H1 (cell line): Measurements from ENCODE around the gene PRDM2. TPM values are rescaled to one million over a fixed set of nuclear protein-coding genes. Genes with fewer than 3 reads are reported as not detected.

ENCODE experiments used
- CTCF ChIA-PET: fragments of 300-600 bp; sonication (Branson Sonifier 250); formaldehyde crosslinking; loops from one replicate; lab custom pipeline; 2021; ENCODE audit not compliant: partially characterized antibody; lab: Charles Lee
- POLR2A ChIA-PET: fragments of 300-600 bp; sonication (Branson Sonifier 250); formaldehyde crosslinking; loops from one replicate; lab custom pipeline; 2021; ENCODE audit warnings: inconsistent platforms; ENCODE audit not compliant: partially characterized antibody; lab: Charles Lee
- DNase-seq, 2 experiments: peaks; one replicate each; pipeline versions ENCODE4 v3.0.0 to v3.0.0-alpha.2; 2010 to 2022; ENCODE audit warnings: low spot score in 2 of 2, low read depth in 1 of 2, mixed read lengths in 1 of 2
- FAIRE-seq: peaks from 2 replicates; lab custom pipeline; 2011; peaks lifted over from hg19 to GRCh38; lab: Jason Lieb, UNC
- H2AFZ ChIP-seq: 2 replicates; pipeline ENCODE4 v1.8.1; 2012; ENCODE audit warnings: low read length, inconsistent platforms
- H2AK5ac ChIP-seq: 2 replicates; pipeline ENCODE4 v1.6.1; 2013; ENCODE audit warnings: low read depth, low read length
- H2BK120ac ChIP-seq: replicated peaks from 2 replicates; pipeline ENCODE3; 2013; ENCODE audit warnings: low read depth, low read length, inconsistent platforms
- H2BK12ac ChIP-seq: 2 replicates; pipeline ENCODE4 v1.6.1; 2013; ENCODE audit warnings: low read depth, low read length
- H2BK15ac ChIP-seq: 2 replicates; pipeline ENCODE4 v1.6.1; 2013; ENCODE audit warnings: low read length
- H2BK20ac ChIP-seq: 2 replicates; pipeline ENCODE4 v1.6.1; 2013; ENCODE audit warnings: low read length
- H2BK5ac ChIP-seq: 2 replicates; pipeline ENCODE4 v1.6.1; 2013; ENCODE audit warnings: low read depth, low read length
- H3K14ac ChIP-seq: 2 replicates; pipeline ENCODE4 v1.6.1; 2013; ENCODE audit warnings: inconsistent platforms; ENCODE audit not compliant: insufficient read length
- H3K18ac ChIP-seq: 2 replicates; pipeline ENCODE4 v1.6.1; 2013; ENCODE audit warnings: low read length; ENCODE audit errors: extremely low read depth
- H3K23ac ChIP-seq: 2 replicates; pipeline ENCODE4 v1.6.1; 2013; ENCODE audit warnings: inconsistent platforms; ENCODE audit not compliant: insufficient read length
- H3K23me2 ChIP-seq: 2 replicates; pipeline ENCODE4 v1.6.1; 2013; ENCODE audit warnings: low read depth, low read length
- H3K27ac ChIP-seq: 2 replicates; pipeline ENCODE4 v1.6.1; 2011; ENCODE audit warnings: low read depth, low read length, inconsistent platforms
- H3K27me3 ChIP-seq, 4 experiments: replicated peaks in 1 of 4; 1 replicate in 1 of 4; 2 replicates in 3 of 4; pipeline versions ENCODE4 v1.6.1 to v1.8.1; 2011 to 2013; ENCODE audit warnings: low read length in 3 of 4, mild to moderate bottlenecking in 3 of 4, inconsistent platforms in 2 of 4, mixed read lengths in 2 of 4, moderate library complexity in 1 of 4; ENCODE audit not compliant: control insufficient read depth in 3 of 4, insufficient read depth in 3 of 4; ENCODE audit errors: extremely low read depth in 1 of 4
- H3K36me3 ChIP-seq, 4 experiments: 2 replicates each; pipeline versions ENCODE4 v1.6.1 to v1.8.1; 2011 to 2013; ENCODE audit warnings: mild to moderate bottlenecking in 4 of 4, low read length in 3 of 4, moderate library complexity in 2 of 4, control low read depth in 1 of 4, inconsistent platforms in 1 of 4; ENCODE audit not compliant: insufficient read depth in 4 of 4, control insufficient read depth in 2 of 4
- H3K4ac ChIP-seq: replicated peaks from 2 replicates; pipeline ENCODE3; 2013; ENCODE audit warnings: low read length, low read depth, mixed read lengths, inconsistent platforms; ENCODE audit not compliant: insufficient read length
- H3K4me1 ChIP-seq, 4 experiments: replicated peaks in 1 of 4; 1 replicate in 1 of 4; 2 replicates in 3 of 4; pipeline versions ENCODE4 v1.6.1 to v1.8.1; 2011 to 2013; ENCODE audit warnings: low read length in 3 of 4, inconsistent platforms in 2 of 4, mixed read lengths in 1 of 4; ENCODE audit not compliant: insufficient read depth in 4 of 4, control insufficient read depth in 3 of 4
- H3K4me2 ChIP-seq, 2 experiments: 2 replicates each; pipeline versions ENCODE4 v1.6.1 to v1.8.1; 2011 to 2013; ENCODE audit warnings: low read depth in 2 of 2, low read length in 2 of 2, control low read depth in 1 of 2, inconsistent platforms in 1 of 2, mild to moderate bottlenecking in 1 of 2; ENCODE audit not compliant: insufficient read depth in 1 of 2
- H3K4me3 ChIP-seq, 4 experiments: fragments of 200-600, 300-600 bp in 1 of 4; sonication (generic), shearing (Covaris generic), sonication (Bioruptor Twin) in 1 of 4; 2 replicates each; pipeline versions ENCODE4 v1.5.1 to v1.8.1; 2011 to 2016; ENCODE audit warnings: low read length in 4 of 4, low read depth in 3 of 4, control low read depth in 2 of 4, inconsistent platforms in 2 of 4, mild to moderate bottlenecking in 2 of 4, mixed read lengths in 1 of 4, moderate library complexity in 1 of 4; ENCODE audit not compliant: insufficient read depth in 2 of 4; ENCODE audit errors: extremely low read depth in 1 of 4
- H3K56ac ChIP-seq: replicated peaks from 2 replicates; pipeline ENCODE3; 2013; ENCODE audit warnings: low read depth, mild to moderate bottlenecking, mixed read lengths, low read length, inconsistent platforms; ENCODE audit not compliant: insufficient read length
- H3K79me1 ChIP-seq: 2 replicates; pipeline ENCODE4 v1.6.1; 2013; ENCODE audit warnings: low read depth, low read length, control low read depth
- H3K79me2 ChIP-seq, 2 experiments: 2 replicates each; pipeline versions ENCODE4 v1.6.1 to v1.8.1; 2012 to 2013; ENCODE audit warnings: low read length in 2 of 2, mild to moderate bottlenecking in 2 of 2, inconsistent platforms in 1 of 2; ENCODE audit not compliant: insufficient read depth in 2 of 2, control insufficient read depth in 1 of 2
- H3K9ac ChIP-seq, 4 experiments: replicated peaks in 1 of 4; 1 replicate in 1 of 4; 2 replicates in 3 of 4; pipeline versions ENCODE4 v1.6.1 to v1.8.1; 2011 to 2013; ENCODE audit warnings: low read depth in 3 of 4, low read length in 3 of 4, control low read depth in 2 of 4, mild to moderate bottlenecking in 2 of 4, moderate library complexity in 2 of 4, inconsistent platforms in 1 of 4; ENCODE audit errors: extremely low read depth in 1 of 4
- H3K9me3 ChIP-seq, 2 experiments: 2 replicates each; pipeline versions ENCODE4 v1.6.1 to v1.8.1; 2012 to 2013; ENCODE audit warnings: mild to moderate bottlenecking in 2 of 2, moderate library complexity in 2 of 2, control low read depth in 1 of 2, inconsistent platforms in 1 of 2, low read depth in 1 of 2, low read length in 1 of 2, mixed read lengths in 1 of 2; ENCODE audit not compliant: insufficient read depth in 2 of 2
- H4K20me1 ChIP-seq, 2 experiments: replicated peaks in 1 of 2; 2 replicates each; pipeline versions ENCODE3 to v1.8.1; 2011 to 2013; ENCODE audit warnings: inconsistent platforms in 2 of 2, low read length in 2 of 2, mild to moderate bottlenecking in 1 of 2; ENCODE audit not compliant: insufficient read depth in 2 of 2, control insufficient read depth in 1 of 2
- H4K5ac ChIP-seq: 2 replicates; pipeline ENCODE4 v1.6.1; 2013; ENCODE audit warnings: low read length, low read depth, mixed read lengths, inconsistent platforms; ENCODE audit not compliant: insufficient read length
- H4K8ac ChIP-seq: 2 replicates; pipeline ENCODE4 v1.8.0; 2013; ENCODE audit warnings: mild to moderate bottlenecking, moderate library complexity, low read length, inconsistent platforms; ENCODE audit not compliant: insufficient read depth; ENCODE audit errors: extremely low read depth
- H4K91ac ChIP-seq: replicated peaks from 2 replicates; pipeline ENCODE3; 2013; ENCODE audit warnings: low read length, mixed read lengths, inconsistent platforms; ENCODE audit not compliant: insufficient read length
- ASH2L ChIP-seq: fragments of 200-600, 300-600 bp; sonication (generic); IDR thresholded peaks from one replicate; pipeline ENCODE4 v1.7.1; 2017; ENCODE audit warnings: low read length
- BACH1 ChIP-seq: IDR thresholded peaks from 2 replicates; pipeline ENCODE4 v1.6.1; 2012; ENCODE audit warnings: low read length, improper control_type of control experiment
- CHD1 ChIP-seq: IDR thresholded peaks from 2 replicates; pipeline ENCODE4 v1.6.1; 2012; ENCODE audit warnings: low read depth, low read length, improper control_type of control experiment
- E2F6 ChIP-seq: IDR thresholded peaks from 2 replicates; pipeline ENCODE4 v1.6.1; 2012; ENCODE audit warnings: inconsistent platforms
- HDAC2 ChIP-seq, 2 experiments: fragments of 300-600 bp in 1 of 2; sonication (generic) in 1 of 2; IDR thresholded peaks; 2 replicates each; pipeline ENCODE4 v1.6.1; 2011 to 2012; ENCODE audit warnings: low read depth in 2 of 2, low read length in 2 of 2, mild to moderate bottlenecking in 2 of 2, moderate library complexity in 2 of 2, borderline replicate concordance in 1 of 2, inconsistent platforms in 1 of 2
- POLR2AphosphoS5 ChIP-seq: IDR thresholded peaks from 2 replicates; pipeline ENCODE4 v1.6.1; 2011; ENCODE audit warnings: low read depth, low read length
- SP1 ChIP-seq: IDR thresholded peaks from 2 replicates; pipeline ENCODE4 v1.6.1; 2011; ENCODE audit warnings: low read depth, low read length
- SRF ChIP-seq: IDR thresholded peaks from 2 replicates; pipeline ENCODE4 v1.6.1; 2011; ENCODE audit warnings: mild to moderate bottlenecking, low read depth, low read length, moderate library complexity
- SUZ12 ChIP-seq: fragments of 200-600 bp; sonication (generic); IDR thresholded peaks from 2 replicates; pipeline ENCODE4 v1.6.1; 2012; ENCODE audit warnings: mild to moderate bottlenecking, inconsistent platforms, low read length, moderate library complexity, mixed read lengths
- TBP ChIP-seq: IDR thresholded peaks from 2 replicates; pipeline ENCODE4 v1.6.1; 2011; ENCODE audit warnings: low read depth, low read length, improper control_type of control experiment
- ZNF274 ChIP-seq: IDR thresholded peaks from 2 replicates; pipeline ENCODE4 v1.7.0; 2012; ENCODE audit warnings: low read length, borderline replicate concordance; ENCODE audit errors: extremely low read depth
- WGBS, 2 experiments: shearing (Covaris generic) in 1 of 2; methylation state at CpG; one replicate each; pipeline versions ENCODE4 v1.1.6 to v1.1.7; 2013 to 2015; ENCODE audit warnings: low lambda C conversion rate in 2 of 2, mixed read lengths in 2 of 2, inconsistent platforms in 1 of 2, low coverage in 1 of 2, missing lambda C conversion rate in 1 of 2; ENCODE audit not compliant: insufficient replicate concordance in 2 of 2, insufficient coverage in 1 of 2, insufficient read length in 1 of 2; ENCODE audit errors: extremely low coverage in 1 of 2, missing lambda C conversion rate in 1 of 2; 5-methylcytosine and 5-hydroxymethylcytosine counted together
- polyA plus RNA-seq, 7 experiments: library from polyadenylated mRNA; depleted of rRNA in 3 of 7; stranded (reverse) in 5 of 7; unstranded in 2 of 7; fragments of >200 nt in 5 of 7; fragments of 200-250 nt in 2 of 7; gene quantifications; 1 replicate in 5 of 7; 2 replicates in 1 of 7; 4 replicates in 1 of 7; pipeline versions ENCODE4 v1.2.1 to v1.2.3, GENCODE V29; 2011 to 2013; ENCODE audit warnings: missing spikeins in 2 of 7, mixed read lengths in 2 of 7
- total RNA-seq: library from RNA; stranded (reverse); fragmentation: NEBNext Ultra II Directional; extraction: Animal tissue kit (Norgen Biotek cat#: 25700); gene quantifications from 2 replicates; pipeline ENCODE4 v1.2.1, GENCODE V29; 2021

The PRDM2 gene
- total and polyA plus RNA-seq, 2 of the 8 experiments (the other 6 are each of a cell fraction or from before 2014, with no cell fraction given): 5.8 to 21.2 TPM

GRCh38 chr1:13794231-13795187, 94.5 kb downstream of the PRDM2 start:
- H3K14ac ChIP-seq: no peak overlapping the region
- 91% methylated on average over 8 of the region's 8 CpGs; no CpG with 5 or more reads in 1 of the 2 experiments for WGBS, 2 experiments
- no peak overlapping the region for H3K27ac ChIP-seq
- H3K36me3 ChIP-seq: no peaks in the 10 kb centered on the region
- CTCF ChIA-PET: interaction anchor here (0.5 to 1.3 kb wide), 6 partner anchors 12 to 1568 kb away, joined by 3 read pairs; no protein-coding TSS in a partner anchor
- no peak overlapping the region for H2AFZ ChIP-seq
- no peak overlapping the region for H4K91ac ChIP-seq
- no peak overlapping the region for H3K23ac ChIP-seq
- no peaks in the 10 kb centered on the region; the same call in 1 of the 2 replicates for H3K79me1 ChIP-seq
- peaks cover 2 to 10% of the 10 kb centered on the region in 2 experiments for H4K20me1 ChIP-seq
- H3K79me2 ChIP-seq: no peaks in the 10 kb centered on the region
- FAIRE-seq (no peak), DNase-seq (no peak)
- no peak overlapping the region for H3K4me3 ChIP-seq
- no peak overlapping the region for H2BK15ac ChIP-seq
- H3K9ac ChIP-seq: no peak overlapping the region
- H3K27me3 ChIP-seq: no peaks in the 10 kb centered on the region
- no peak overlapping the region for H3K4ac ChIP-seq
- H3K56ac ChIP-seq: no peak overlapping the region
- no peak overlapping the region for H4K5ac ChIP-seq
- H2BK120ac ChIP-seq: no peak overlapping the region
- no peaks in the 10 kb centered on the region for H3K23me2 ChIP-seq
- no peak overlapping the region for H3K18ac ChIP-seq
- no peak overlapping the region for H2BK20ac ChIP-seq
- H2BK5ac ChIP-seq: no peak overlapping the region
- peaks cover 0 to 3% (median 0%) of the 10 kb centered on the region in 4 experiments; a peak in 2 of 7 replicates for H3K4me1 ChIP-seq
- H3K9me3 ChIP-seq: no peaks in the 10 kb centered on the region
- H3K4me2 ChIP-seq: no peak overlapping the region
- POLR2A ChIA-PET: interaction anchor here (0.6 kb wide), 1 partner anchor 34 kb away, joined by 4 read pairs; no protein-coding TSS in a partner anchor
- H2AK5ac ChIP-seq: no peak overlapping the region
- H2BK12ac ChIP-seq: no peak overlapping the region
- no peak overlapping the region for H4K8ac ChIP-seq
- no peak for TF ChIP-seq POLR2AphosphoS5
- no peak for TF ChIP-seq CHD1
- no peak for TF ChIP-seq BACH1
- no peak for TF ChIP-seq SP1
- no peak for TF ChIP-seq TBP
- TF ChIP-seq HDAC2 (IDR thresholded peaks at IDR 0.05; ENCODE audit: borderline replicate concordance in 1 of 2, low read depth in 2 of 2, low read length in 2 of 2): no peak
- no peak for TF ChIP-seq E2F6
- no peak for TF ChIP-seq SUZ12
- TF ChIP-seq ASH2L: no peak
- TF ChIP-seq SRF: no peak
- no peak for TF ChIP-seq ZNF274
